ENCODE data around the gene PRR4. TPM values are rescaled to one million over a fixed set of nuclear protein-coding genes. Genes with fewer than 3 reads are reported as not detected.

Gene PRR4
- total RNA-seq, 1 experiment from 2014 or later, result 4.3 TPM

- no peaks in the 10 kb centered on the region for H3K27me3 ChIP-seq (ENCODE audit: insufficient read depth, low read length)
- H2BK120ac ChIP-seq (ENCODE audit: low read depth, low read length, poor library complexity, severe bottlenecking), result no peak overlapping the region
- H3K79me1 ChIP-seq (ENCODE audit: insufficient read depth, low read depth, low read length, poor library complexity, severe bottlenecking), result no peaks in the 10 kb centered on the region
- no peak overlapping the region for H2AK5ac ChIP-seq (ENCODE audit: insufficient read length, low read length)
- no peak overlapping the region for H4K91ac ChIP-seq (ENCODE audit: insufficient read length, low read depth, low read length)
- no peak overlapping the region for H2AFZ ChIP-seq (ENCODE audit: low read length)
- Mint-ChIP-seq H3K4me1 (peaks cover 12 to 13% of the 10 kb centered on the region in 2 experiments), H3K27me3 (ENCODE audit: low read depth) (no peaks in the 10 kb centered on the region), H3K36me3 (ENCODE audit: insufficient read depth in 1 of 3, low read depth in 3 of 3) (peaks cover 7 to 14% (median 8%) of the 10 kb centered on the region in 3 experiments), H3K4me3 (no peak overlapping the region), H3K9me3 (no peaks in the 10 kb centered on the region), H3K27ac (no peak overlapping the region; a peak in 1 of 7 replicates)
- H2BK12ac ChIP-seq (ENCODE audit: insufficient read length, low read depth, low read length), result no peak overlapping the region
- H3K4me2 ChIP-seq (ENCODE audit: insufficient read depth, insufficient read length, low read length), result no peak overlapping the region
- H3K56ac ChIP-seq (ENCODE audit: insufficient read length, low read depth, low read length), result no peak overlapping the region
- H3T11ph ChIP-seq (ENCODE audit: low read length), result no peak overlapping the region
- H2BK15ac ChIP-seq (ENCODE audit: low read depth, low read length), result no peak overlapping the region
- no peak overlapping the region for H2BK5ac ChIP-seq (ENCODE audit: insufficient read length, low read length)
- H4K5ac ChIP-seq (ENCODE audit: insufficient read length, low read depth, low read length), result no peak overlapping the region
- H3K14ac ChIP-seq (ENCODE audit: insufficient read depth, low read length), result no peak overlapping the region
- H3K23me2 ChIP-seq (ENCODE audit: insufficient read length, low read depth, low read length, poor library complexity, severe bottlenecking), result no peaks in the 10 kb centered on the region
- no peak overlapping the region for H3K9ac ChIP-seq (ENCODE audit: extremely low read depth, insufficient read length, low read length)
- DNase-seq, result no peak
- H3K18ac ChIP-seq (ENCODE audit: insufficient read length, low read depth, low read length), result no peak overlapping the region
- no peaks in the 10 kb centered on the region for H3K9me3 ChIP-seq (ENCODE audit: control insufficient read depth, low read depth, low read length)
- no CpG with 5 or more reads among the region's 2 CpGs for WGBS (ENCODE audit: extremely low coverage, insufficient read length, low lambda C conversion rate)
- no peak overlapping the region for H3K27ac ChIP-seq (ENCODE audit: insufficient read length, low read depth, low read length)
- no peaks in the 10 kb centered on the region; the same call in 1 of the 2 replicates for H3K4me1 ChIP-seq (ENCODE audit: insufficient read depth, low read length)
- H3K79me2 ChIP-seq (ENCODE audit: insufficient read depth, low read length), result no peaks in the 10 kb centered on the region
- no peak overlapping the region for H3K23ac ChIP-seq (ENCODE audit: insufficient read length, low read depth, low read length)
- H3K4ac ChIP-seq (ENCODE audit: low read depth, low read length), result no peak overlapping the region
- TF ChIP-seq CTCF (conservative IDR thresholded peaks at IDR 0.05), result no peak
- no peak overlapping the region for H4K8ac ChIP-seq (replicated peaks; ENCODE audit: insufficient read length, low read depth, low read length)
- no peaks in the 10 kb centered on the region for H4K20me1 ChIP-seq (ENCODE audit: control insufficient read depth, insufficient read depth, insufficient read length)
- no peak overlapping the region for H2BK20ac ChIP-seq (ENCODE audit: low read depth, low read length, poor library complexity, severe bottlenecking)
These were observed 6.4 kb downstream of the PRR4 start for GRCh38 chr12:10842862-10843261.

Data from H9 (cell line).